GM12872 (cell line): ENCODE data around the gene ACE.

Experiments
- TF ChIP-seq, protein P1 (sequence below): IDR thresholded peaks from 3 replicates; pipeline ENCODE4 v1.5.1; 2011; ENCODE audit warnings: low read depth, mild to moderate bottlenecking, low read length, moderate library complexity; ENCODE audit not compliant: insufficient read depth

The ACE gene

DNA sequence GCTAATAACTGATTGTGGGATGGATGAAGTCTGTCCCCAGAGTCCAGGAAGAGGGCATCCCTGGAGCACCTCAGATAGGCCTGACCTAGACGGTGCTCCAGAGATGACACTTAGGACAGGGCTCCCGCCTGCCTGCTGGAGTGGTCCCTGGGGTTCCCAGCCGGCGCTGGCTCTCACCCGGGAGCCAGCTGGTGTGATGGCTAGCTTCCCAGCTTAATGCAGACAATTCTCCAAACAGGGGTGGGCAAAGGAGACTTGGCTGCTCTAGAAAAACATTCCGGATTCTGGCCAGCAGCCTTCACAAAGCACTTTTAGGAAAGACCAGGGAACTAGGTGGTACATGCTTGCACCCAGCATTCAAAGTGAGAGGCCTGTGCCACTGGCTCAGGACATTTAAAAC, 18.6 kb downstream of the ACE start:
- TF ChIP-seq, protein P1, sequence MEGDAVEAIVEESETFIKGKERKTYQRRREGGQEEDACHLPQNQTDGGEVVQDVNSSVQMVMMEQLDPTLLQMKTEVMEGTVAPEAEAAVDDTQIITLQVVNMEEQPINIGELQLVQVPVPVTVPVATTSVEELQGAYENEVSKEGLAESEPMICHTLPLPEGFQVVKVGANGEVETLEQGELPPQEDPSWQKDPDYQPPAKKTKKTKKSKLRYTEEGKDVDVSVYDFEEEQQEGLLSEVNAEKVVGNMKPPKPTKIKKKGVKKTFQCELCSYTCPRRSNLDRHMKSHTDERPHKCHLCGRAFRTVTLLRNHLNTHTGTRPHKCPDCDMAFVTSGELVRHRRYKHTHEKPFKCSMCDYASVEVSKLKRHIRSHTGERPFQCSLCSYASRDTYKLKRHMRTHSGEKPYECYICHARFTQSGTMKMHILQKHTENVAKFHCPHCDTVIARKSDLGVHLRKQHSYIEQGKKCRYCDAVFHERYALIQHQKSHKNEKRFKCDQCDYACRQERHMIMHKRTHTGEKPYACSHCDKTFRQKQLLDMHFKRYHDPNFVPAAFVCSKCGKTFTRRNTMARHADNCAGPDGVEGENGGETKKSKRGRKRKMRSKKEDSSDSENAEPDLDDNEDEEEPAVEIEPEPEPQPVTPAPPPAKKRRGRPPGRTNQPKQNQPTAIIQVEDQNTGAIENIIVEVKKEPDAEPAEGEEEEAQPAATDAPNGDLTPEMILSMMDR = no peak

DNA sequence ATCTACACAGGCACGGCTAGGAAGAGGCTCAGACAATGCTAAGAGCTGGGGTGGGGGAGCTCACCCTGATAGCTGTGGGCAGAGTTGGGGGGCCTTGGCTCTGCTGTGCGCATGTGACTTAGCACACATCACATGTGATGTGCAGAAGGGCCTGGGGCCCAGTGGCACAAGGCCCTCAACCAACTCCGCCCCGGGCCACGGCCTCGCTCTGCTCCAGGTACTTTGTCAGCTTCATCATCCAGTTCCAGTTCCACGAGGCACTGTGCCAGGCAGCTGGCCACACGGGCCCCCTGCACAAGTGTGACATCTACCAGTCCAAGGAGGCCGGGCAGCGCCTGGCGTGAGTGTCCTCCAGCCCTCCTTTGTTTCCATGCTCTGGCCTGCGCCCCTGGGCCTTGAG, 19.3 kb downstream of the ACE start:
- TF ChIP-seq, protein P1 = no peak

DNA sequence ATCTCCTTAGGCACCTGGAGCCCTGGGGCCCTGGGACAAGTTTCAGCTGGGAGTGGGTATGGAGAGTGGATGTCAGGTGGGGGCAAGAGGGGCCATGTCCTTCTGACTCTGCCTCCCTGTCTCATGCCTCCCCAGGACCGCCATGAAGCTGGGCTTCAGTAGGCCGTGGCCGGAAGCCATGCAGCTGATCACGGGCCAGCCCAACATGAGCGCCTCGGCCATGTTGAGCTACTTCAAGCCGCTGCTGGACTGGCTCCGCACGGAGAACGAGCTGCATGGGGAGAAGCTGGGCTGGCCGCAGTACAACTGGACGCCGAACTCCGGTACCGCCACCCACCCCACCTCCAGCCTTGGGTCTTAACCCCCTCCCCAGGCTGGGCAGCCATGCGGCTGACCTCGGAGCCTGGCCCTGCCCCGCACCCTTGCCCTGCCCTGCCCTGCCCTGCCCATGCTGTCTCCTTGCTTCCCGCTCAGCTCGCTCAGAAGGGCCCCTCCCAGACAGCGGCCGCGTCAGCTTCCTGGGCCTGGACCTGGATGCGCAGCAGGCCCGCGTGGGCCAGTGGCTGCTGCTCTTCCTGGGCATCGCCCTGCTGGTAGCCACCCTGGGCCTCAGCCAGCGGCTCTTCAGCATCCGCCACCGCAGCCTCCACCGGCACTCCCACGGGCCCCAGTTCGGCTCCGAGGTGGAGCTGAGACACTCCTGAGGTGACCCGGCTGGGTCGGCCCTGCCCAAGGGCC, 20.0 kb downstream of the ACE start:
- TF ChIP-seq, protein P1 = no peak

DNA sequence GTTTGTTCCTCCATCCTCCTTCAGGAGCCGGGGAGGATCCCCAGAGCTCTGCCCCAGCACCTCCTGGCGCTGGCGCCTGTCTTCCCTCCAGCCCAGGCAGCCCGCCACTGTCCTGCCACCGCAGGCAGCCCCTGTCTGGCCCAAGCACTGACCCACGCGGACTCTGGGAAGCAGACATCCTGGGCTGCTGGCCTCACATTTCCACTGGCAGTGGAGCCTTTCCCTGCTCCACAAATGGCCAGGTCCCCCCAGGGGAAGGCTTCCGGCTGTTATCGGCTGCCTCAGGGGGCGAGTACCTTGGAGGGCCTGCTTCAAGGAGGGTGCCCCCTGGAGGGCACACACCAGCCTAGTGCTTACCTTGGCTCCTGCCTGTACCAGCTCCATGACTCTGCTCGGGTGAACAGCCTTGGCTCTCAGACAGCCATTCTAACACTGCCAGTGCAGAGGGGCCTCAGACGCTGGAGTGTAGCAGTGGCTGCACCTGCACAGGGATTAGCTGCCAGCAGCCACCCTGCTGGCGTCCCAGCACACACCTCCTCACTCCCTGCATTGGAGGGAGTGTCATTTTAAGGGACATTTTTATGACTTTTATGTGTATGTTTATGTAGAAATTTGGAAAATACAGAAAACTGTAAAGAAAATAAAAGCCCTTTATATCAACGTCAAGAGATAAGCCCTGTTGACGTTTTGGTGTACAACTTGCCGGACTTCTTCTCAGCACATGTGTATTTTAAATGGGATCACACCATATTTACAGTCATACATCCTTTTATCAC, 21.0 kb downstream of the ACE start:
- TF ChIP-seq, protein P1 = peak; percentile 44; the same call in 2 of the 3 replicates

DNA sequence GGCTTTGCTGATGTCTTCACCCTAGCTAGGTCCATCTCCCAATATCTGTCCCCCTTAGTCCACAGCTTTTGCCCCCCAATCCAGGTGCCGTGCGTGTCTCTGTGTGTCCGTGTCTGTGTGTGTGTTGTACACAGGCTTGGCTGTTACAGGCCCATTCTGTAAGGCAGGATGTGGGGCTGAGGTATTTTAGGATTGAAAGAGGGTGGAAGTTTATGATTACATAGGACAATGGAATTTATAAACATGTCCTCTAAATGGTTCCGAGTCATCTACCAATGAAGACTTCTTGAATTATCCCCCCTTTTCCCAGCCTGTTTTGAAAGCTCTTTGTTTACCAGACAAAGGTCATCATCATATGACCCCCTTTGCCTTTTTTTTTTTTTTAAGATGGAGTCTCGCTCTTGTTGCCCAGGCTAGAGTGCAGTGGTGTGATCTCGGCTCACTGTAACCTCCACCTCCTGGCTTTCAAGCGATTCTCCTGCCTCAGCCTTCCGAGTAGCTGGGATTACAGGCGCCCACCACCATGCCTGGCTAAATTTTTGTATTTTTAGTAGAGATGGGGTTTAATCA, 21.9 kb downstream of the ACE start:
- TF ChIP-seq, protein P1 = no peak

- TF ChIP-seq, protein P1 = no peak
Measured at GRCh38 chr17:63500543-63501390, 23.9 kb downstream of the ACE start.

- TF ChIP-seq, protein P1 = no peak
Measured at GRCh38 chr17:63503341-63503705, 26.5 kb downstream of the ACE start.
